Activated CD8-positive, alpha-beta memory T cell treated with anti-CD3 and anti-CD28 coated beads, Interleukin-2, amount 50 U/mL, for 24 hours (primary cell): Measurements from ENCODE around the gene CRYBA1.

Experiments
- DNase-seq: peaks from one replicate; pipeline ENCODE4 v3.0.0-alpha.2; 2020; ENCODE audit errors: extremely low read depth

The CRYBA1 gene

GRCh38 chr17:29279397-29280070 lies 32.9 kb downstream of the CRYBA1 start:
- no peak for DNase-seq

DNA sequence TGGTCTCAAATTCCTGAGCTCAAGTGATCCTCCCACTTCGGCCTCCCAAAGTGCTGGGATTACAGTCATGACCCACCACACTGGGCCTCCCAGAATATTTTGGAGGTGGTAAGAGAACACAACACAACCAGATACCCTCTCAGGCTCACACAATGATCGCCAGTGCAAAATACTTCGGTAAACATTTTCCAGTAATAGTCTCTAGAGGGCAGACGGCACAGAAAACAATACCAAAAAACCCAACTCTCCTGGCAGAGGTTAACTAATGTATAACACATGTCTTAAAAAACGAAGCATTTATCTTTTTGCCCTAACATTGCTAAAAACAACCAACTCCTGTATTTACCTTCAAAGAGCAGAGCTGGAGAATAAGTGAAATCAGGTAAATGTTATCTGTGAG lies 36.8 kb downstream of the CRYBA1 start:
- no peak for DNase-seq

DNA sequence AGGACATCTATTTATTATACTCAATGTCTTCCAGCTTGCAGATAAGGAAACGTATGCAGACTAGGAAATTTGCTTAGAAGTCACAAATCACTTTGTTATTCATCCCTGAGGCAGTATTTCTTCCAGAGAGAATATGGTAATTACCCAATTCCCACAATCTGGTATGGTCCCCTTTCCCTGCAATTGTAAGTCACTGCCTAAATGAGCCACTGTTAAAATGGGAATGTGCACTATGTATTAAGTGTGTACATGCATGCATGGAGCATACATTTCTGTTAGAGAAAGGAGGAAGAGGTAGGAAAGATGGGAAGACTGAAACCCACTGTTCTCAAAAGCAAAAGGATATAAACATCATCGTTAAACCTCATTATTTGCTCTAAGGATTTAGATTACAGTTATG lies 37.3 kb downstream of the CRYBA1 start:
- no peak for DNase-seq

DNA sequence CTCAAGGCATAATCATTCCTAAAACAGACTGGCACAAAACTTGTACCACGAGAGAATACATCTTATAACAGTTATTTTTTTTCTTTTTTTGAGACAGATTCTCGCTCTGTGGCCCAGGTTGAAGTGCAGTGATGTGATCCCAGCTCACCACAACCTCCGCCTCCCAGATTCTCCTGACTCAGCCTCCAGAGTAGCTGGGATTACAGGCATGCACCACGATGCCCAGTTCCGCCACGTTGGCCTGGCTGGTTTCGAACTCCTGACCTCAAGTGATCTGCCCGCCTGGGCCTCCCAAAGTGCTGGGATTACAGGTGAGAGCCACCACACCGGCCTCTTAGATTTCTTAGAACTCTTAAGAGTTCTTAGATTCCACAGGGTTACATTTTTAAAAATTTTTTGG lies 43.2 kb downstream of the CRYBA1 start:
- no peak for DNase-seq

DNA sequence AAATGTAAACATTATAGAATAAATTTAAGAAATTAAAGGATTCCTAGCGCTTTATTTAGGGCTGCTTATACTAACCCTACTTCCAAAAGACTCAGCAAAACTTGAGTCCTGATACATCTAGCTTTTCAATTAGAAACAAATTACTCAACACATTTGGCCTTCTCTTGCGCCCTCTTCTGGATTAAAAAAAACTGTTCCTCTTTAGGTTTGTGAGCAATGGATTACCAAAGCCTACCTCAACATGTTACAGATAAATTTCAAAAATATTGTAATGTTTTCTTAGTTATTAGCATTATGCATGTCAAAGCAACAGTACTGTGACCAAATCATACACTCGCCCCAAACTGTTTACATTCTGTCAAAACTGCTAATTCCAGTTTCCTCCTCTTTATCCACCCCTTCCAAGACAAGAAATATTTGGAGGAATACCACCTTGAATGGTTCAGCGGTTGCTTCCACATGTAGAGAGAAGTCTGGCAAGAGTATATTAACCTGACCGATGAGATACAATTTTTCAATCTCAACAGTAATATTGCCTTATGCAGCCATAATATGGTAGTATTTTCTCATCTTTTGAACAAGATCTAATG lies 44.6 kb downstream of the CRYBA1 start:
- no peak for DNase-seq

- DNase-seq = no peak
These were observed 45.7 kb downstream of the CRYBA1 start for GRCh38 chr17:29292071-29292991.

- DNase-seq = no peak
These were observed 46.6 kb downstream of the CRYBA1 start for GRCh38 chr17:29292992-29293889.

GRCh38 chr17:29293890-29294579 lies 47.4 kb downstream of the CRYBA1 start, which contains the start of gene NUFIP2:
NUFIP2 (minus strand) TSS chr17:29294148; CDS start chr17:29294059, 89 bp downstream.
- DNase-seq = peak; percentile 96

- DNase-seq = no peak
These were observed 47.9 kb downstream of the CRYBA1 start for GRCh38 chr17:29294580-29294900.

DNA sequence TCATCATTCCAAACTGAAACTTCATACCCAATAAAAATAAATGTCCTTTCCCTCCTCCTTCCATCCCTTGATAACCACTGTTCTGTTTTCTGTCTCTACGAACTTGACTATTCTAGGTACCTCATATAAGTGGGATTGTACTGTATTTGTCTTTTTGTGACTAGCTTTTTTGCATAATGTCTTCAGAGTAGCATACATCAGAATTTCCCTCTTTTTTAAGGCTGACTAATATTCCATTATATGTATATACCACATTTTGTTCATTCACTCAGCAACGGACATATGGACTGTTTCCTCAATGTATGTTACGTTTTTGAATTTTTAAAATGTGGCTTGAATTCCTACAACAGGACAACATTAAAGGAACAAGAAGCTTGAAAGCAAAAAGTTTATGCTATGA lies 48.8 kb downstream of the CRYBA1 start:
- DNase-seq = no peak

DNA sequence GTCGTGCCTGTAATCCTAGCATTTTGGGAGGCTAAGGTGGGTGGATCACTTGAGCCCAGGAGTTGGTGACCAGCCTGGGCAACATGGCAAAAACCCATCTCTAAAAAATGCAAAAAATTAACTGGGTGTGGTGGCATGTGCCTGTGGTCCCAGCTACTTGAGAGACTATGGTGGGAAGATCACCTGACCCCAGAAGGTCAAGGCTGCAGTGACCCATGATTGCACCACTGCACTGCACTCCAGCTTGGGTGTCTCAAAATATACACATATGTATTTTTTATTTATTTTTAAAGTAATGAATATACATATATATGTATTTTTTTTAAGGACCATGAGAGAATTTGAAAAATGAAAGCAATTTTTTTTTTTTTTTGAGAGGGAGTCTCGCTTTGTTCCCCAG lies 52.4 kb downstream of the CRYBA1 start:
- DNase-seq = no peak

DNA sequence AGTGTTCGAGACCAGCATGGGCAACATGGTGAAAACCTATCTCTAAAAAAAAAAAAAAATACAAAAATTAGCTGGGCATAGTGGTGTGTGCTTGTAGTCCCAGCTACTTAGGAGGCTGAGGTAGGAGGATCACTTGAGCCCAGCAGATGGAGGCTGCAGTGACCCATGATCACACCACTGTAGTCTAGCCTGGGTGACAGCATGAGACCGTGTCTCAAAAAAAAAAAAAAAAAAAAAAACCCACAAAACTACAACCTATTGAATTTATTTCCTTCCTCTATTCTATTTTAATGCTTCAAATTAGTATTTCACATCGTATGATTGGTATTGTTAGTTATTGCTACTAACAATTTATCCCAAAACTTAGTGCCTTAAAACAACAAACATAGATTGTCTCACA lies 56.7 kb downstream of the CRYBA1 start:
- DNase-seq = no peak
